GM12872 (cell line): Measurements from ENCODE around the gene ATE1.

ENCODE experiments used
- TF ChIP-seq, protein P1 (sequence below): IDR thresholded peaks from 3 replicates; pipeline ENCODE4 v1.5.1; 2011; ENCODE audit warnings: low read depth, mild to moderate bottlenecking, low read length, moderate library complexity; ENCODE audit not compliant: insufficient read depth

The ATE1 gene

DNA sequence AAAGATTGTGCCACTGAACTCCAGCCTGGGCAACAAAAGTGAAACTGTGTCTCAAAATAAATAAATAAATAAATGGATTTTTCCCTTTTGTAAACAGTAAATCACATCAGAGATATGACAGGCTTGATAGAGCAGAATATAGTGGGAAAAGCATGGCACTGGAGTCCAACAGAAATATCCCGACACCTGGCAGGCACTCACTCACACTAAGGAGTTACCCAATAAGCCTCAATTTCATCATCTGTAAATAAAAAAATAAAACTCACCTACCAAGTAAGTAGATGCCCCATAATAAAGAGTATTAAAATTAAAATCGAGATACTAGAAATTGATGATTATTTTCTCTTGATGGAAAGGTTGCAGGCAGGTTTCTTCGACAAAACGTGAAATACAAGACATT is 1.7 kb downstream of the ATE1 start:
- TF ChIP-seq, protein P1, sequence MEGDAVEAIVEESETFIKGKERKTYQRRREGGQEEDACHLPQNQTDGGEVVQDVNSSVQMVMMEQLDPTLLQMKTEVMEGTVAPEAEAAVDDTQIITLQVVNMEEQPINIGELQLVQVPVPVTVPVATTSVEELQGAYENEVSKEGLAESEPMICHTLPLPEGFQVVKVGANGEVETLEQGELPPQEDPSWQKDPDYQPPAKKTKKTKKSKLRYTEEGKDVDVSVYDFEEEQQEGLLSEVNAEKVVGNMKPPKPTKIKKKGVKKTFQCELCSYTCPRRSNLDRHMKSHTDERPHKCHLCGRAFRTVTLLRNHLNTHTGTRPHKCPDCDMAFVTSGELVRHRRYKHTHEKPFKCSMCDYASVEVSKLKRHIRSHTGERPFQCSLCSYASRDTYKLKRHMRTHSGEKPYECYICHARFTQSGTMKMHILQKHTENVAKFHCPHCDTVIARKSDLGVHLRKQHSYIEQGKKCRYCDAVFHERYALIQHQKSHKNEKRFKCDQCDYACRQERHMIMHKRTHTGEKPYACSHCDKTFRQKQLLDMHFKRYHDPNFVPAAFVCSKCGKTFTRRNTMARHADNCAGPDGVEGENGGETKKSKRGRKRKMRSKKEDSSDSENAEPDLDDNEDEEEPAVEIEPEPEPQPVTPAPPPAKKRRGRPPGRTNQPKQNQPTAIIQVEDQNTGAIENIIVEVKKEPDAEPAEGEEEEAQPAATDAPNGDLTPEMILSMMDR = no peak

DNA sequence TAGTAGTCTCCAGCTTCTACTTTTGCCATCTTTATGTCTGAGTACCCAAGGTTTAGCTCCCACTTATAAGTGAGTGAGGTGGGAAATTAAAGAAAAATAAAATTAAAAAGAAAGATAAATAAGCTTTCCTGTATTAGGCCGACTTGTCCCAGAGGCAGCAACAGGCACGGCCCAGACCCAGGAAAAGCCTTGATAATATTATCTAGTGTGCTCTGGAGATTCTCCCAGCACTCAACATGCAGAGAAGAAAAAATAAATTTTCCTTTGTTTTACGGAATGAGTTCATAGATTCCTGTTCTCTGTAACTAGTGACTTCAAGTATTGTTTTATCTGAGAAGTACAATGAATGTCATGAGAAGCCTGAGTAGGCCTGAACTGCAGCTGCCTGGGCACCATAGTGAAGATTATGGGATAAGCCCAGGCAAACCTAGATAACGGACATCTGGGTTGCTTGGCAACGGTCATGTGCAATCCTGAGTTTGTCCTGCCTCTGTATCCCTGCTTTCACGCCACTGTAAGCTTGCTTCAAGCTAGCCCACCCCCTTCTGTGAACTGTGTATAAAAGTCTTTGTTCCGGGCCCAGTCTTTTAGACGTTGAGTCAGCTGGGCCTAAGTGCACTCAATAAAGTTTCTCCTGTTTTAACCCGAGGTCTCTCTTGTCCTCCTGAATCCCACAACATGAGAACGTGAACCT is 6.4 kb downstream of the ATE1 start:
- TF ChIP-seq, protein P1 = no peak

DNA sequence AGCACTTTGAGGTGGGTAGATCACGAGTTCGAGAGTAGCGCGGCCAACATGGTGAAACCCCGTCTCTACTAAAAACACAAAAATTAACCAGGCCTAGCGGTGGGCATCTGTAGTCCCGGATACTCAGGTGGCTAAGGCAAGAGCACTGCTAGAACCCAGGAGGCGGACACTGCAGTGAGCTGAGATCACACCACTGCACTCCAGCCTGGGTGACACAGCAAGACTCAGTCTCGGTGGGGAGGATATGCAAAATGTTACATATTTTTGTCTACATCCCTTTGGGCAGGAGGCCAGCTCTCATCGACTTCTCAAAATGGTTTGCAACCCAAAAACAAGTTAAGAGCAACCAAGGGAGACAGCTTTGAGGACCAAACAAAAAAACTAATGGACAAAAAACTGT is 8.2 kb downstream of the ATE1 start:
- TF ChIP-seq, protein P1 = no peak

GRCh38 chr10:121914661-121915060 is 13.2 kb downstream of the ATE1 start:
- TF ChIP-seq, protein P1 = no peak

DNA sequence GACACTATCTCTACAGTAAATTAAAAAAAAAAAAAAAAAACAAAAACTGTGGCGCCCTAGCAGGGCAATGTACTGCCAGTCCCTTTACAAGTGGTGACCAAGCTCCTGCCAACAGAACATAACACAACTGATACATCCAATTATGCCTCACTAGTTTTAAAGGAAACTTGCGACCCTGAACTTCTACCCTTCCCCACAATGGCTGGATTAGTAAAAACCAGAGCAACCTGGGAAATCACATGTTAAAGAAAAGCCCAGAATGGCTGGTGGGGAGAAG is 16.5 kb downstream of the ATE1 start:
- TF ChIP-seq, protein P1 = no peak

GRCh38 chr10:121910673-121911420 is 17.0 kb downstream of the ATE1 start:
- TF ChIP-seq, protein P1 = no peak

- TF ChIP-seq, protein P1 = no peak
These were observed 22.9 kb downstream of the ATE1 start for GRCh38 chr10:121904888-121905287.
